ENCODE measurements around the gene SGSM2.

Gene SGSM2

DNA sequence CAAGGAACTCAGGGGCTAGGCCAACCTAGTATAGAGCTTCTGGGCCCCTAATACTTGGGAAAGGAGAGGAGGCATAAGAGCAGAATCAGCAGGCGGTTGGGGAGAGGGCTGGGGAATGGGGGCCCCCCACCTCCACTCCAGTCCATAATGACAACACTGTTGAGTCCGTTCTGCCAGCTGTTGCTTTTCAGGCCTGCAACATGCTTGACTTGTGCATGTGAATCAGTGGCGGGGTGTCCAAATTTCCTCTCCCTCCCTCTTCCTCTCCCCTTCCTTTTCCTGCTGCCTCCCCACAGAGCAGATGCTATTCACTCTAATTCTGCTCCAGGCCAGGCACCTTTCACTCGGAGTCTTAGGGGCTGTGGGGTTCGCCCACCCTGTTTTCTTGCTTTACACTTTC lies 31.7 kb downstream of the SGSM2 start:
- no peaks in the 10 kb centered on the region; the same call in 1 of the 2 replicates for H3K4me1 ChIP-seq (ENCODE audit: control insufficient read depth, insufficient read depth, low read length)
- H3K4me3 ChIP-seq (ENCODE audit: low read length), result no peak overlapping the region
- DNase-seq (ENCODE audit: low read depth, low spot score), result no peak
- no peak overlapping the region for H3K27ac ChIP-seq (ENCODE audit: low read length)
- WGBS (ENCODE audit: insufficient coverage, insufficient read length), result no CpG with 5 or more reads among the region's 5 CpGs
- H3K27me3 ChIP-seq (ENCODE audit: control insufficient read depth, insufficient read depth, low read length), result no peaks in the 10 kb centered on the region
- 0 out of 2 replicates have a peak, but pooled peaks cover 5% of the 10 kb centered on the region for H3K36me3 ChIP-seq (ENCODE audit: control insufficient read depth, insufficient read depth, low read length)
- no peaks in the 10 kb centered on the region for H3K9me3 ChIP-seq (ENCODE audit: control insufficient read depth, insufficient read depth, low read length)

DNA sequence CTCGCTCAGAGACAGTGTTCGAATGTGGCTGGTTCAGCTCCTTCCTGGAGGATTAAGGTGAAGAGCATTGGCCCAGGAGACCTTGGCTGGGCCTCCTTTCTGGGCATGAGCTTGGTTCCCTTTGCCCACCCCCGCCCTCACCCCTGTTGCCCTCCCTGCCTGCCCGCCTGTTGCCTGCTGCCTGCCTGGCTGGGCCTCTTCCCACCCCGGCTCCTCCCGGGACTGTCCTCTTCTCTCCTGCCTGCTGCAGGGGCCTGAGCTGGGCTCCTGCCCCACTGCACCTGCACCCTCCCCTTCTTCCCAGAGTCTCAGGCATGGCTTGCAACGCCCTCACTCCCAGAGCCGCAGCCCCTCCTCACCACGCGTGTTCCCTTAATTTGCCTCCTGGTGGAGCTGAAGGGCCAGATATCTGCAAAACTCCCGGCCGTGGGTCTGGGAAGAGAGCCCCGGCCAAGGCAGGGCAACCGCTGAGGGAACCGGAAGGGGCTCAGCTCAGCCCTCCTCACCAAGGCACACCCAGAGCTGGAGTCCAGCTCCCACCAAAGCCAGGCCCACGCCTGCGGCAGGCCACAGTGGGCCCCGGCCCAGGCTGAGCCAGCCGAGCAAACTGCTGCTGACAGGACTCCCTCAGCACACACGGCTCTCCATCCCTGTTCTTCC lies 32.4 kb downstream of the SGSM2 start:
- no peaks in the 10 kb centered on the region for H3K27me3 ChIP-seq (ENCODE audit: control insufficient read depth, insufficient read depth, low read length)
- DNase-seq (ENCODE audit: low read depth, low spot score), result no peak
- H3K4me3 ChIP-seq (ENCODE audit: low read length), result no peak overlapping the region
- no peak overlapping the region for H3K27ac ChIP-seq (ENCODE audit: low read length)
- H3K36me3 ChIP-seq (ENCODE audit: control insufficient read depth, insufficient read depth, low read length), result 0 out of 2 replicates have a peak, but pooled peaks cover 3% of the 10 kb centered on the region
- no peaks in the 10 kb centered on the region; the same call in 1 of the 2 replicates for H3K4me1 ChIP-seq (ENCODE audit: control insufficient read depth, insufficient read depth, low read length)
- WGBS (ENCODE audit: insufficient coverage, insufficient read length), result no CpG with 5 or more reads among the region's 20 CpGs
- no peaks in the 10 kb centered on the region for H3K9me3 ChIP-seq (ENCODE audit: control insufficient read depth, insufficient read depth, low read length)

DNA sequence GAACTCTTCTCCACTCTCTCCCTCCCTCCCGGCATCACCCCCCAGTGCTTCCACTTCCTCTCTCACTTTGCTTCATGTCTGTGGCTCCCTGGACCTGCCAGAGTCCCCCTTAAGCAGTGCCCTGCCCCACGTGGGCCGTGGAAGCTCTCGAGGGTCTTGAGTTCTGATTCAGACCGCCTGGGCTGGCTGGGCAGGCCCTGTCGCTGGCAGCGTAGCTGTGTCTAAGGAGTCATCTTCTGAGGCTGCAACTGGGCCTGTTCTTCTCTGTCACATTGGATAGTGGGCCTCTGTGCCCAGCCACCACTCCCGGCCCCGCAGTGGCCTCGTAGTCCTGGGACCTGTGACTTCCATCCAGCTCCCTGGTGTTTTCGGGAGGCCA lies 32.9 kb downstream of the SGSM2 start:
- no peak for DNase-seq (ENCODE audit: low read depth, low spot score)
- H3K27me3 ChIP-seq (ENCODE audit: control insufficient read depth, insufficient read depth, low read length), result no peaks in the 10 kb centered on the region
- no peaks in the 10 kb centered on the region for H3K9me3 ChIP-seq (ENCODE audit: control insufficient read depth, insufficient read depth, low read length)
- no CpG with 5 or more reads among the region's 11 CpGs for WGBS (ENCODE audit: insufficient coverage, insufficient read length)
- H3K4me3 ChIP-seq (ENCODE audit: low read length), result no peak overlapping the region
- no peaks in the 10 kb centered on the region; the same call in 1 of the 2 replicates for H3K4me1 ChIP-seq (ENCODE audit: control insufficient read depth, insufficient read depth, low read length)
- H3K27ac ChIP-seq (ENCODE audit: low read length), result no peak overlapping the region
- H3K36me3 ChIP-seq (ENCODE audit: control insufficient read depth, insufficient read depth, low read length), result peaks cover 3% of the 10 kb centered on the region; the same call in 1 of the 2 replicates

DNA sequence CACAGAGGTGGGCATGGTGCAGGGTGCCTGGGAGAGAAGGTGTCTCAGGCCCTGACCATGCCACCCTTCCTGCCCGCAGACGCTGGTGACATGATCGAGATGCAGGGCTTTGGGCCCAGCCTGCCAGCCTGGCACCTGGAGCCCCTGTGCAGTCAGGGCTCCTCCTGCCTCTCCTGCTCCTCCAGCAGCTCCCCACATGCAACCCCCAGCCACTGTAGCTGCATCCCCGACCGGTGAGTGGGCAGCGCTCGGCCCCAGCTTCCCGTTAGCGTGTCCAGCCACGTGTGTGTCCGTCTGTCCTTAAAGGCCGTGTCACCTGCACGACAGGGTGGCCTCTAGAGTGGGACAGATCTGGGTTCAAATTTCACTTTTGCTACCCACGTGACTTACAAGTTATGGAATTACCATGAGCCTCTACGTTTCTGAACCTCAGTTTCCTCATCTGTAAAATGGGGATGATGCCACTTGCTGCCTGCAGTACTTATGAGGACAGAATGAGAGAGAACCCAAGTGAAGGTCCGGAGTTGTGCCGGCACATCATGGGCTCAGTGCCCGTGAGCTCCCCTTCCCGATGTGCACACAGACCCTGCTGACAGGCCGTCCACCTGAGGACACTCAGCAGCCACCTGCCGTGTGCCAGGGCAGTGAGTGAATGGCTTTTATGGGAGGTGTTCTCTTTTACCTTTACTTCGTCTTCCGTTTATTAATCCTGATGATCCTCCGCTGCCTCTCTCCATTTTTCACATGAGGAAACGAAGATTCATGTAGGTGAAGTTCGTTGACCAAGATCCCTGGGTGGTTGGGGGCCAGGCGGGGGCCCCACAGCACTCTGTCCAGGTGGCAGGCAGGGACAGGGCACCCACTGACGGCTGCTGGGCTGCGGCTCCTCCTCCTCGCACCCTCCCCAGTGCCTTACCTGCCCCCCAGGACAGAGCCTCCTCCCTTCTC lies 34.2 kb downstream of the SGSM2 start:
- Histone ChIP-seq H3K36me3 (ENCODE audit: control insufficient read depth, insufficient read depth, low read length) (peaks cover 5% of the 10 kb centered on the region; the same call in 1 of the 2 replicates), H3K27me3 (ENCODE audit: control insufficient read depth, insufficient read depth, low read length) (no peaks in the 10 kb centered on the region)
- WGBS (ENCODE audit: insufficient coverage, insufficient read length), result no CpG with 5 or more reads among the region's 30 CpGs

DNA sequence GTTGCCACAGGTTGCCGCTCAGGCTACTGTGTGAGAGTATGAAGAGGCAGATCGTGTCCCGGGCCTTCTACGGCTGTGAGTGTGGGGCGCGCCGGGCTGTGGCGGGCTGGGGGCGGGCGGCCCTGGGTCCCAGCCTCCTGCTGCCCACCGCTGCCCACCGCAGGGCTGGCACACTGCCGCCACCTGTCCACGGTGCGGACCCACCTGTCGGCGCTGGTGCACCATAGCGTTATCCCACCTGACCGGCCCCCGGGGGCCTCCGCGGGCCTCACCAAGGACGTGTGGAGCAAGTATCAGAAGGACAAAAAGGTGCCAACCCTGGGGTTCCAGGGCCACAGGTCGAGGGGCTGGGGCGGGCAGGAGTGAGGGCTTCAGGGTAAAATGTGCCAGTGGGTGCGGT lies 34.9 kb downstream of the SGSM2 start:
- Histone ChIP-seq H3K27ac (ENCODE audit: low read length) (no peak overlapping the region), H3K9me3 (ENCODE audit: control insufficient read depth, insufficient read depth, low read length) (no peaks in the 10 kb centered on the region), H3K36me3 (ENCODE audit: control insufficient read depth, insufficient read depth, low read length) (peaks cover 10% of the 10 kb centered on the region; the same call in 1 of the 2 replicates), H3K27me3 (ENCODE audit: control insufficient read depth, insufficient read depth, low read length) (no peaks in the 10 kb centered on the region), H3K4me3 (ENCODE audit: low read length) (no peak overlapping the region), H3K4me1 (ENCODE audit: control insufficient read depth, insufficient read depth, low read length) (no peaks in the 10 kb centered on the region; the same call in 1 of the 2 replicates)
- no peak for DNase-seq (ENCODE audit: low read depth, low spot score)
- no CpG with 5 or more reads among the region's 26 CpGs for WGBS (ENCODE audit: insufficient coverage, insufficient read length)

More for the DNA sequence above, 34.2 kb downstream of the SGSM2 start:
- H3K9me3 ChIP-seq (ENCODE audit: control insufficient read depth, insufficient read depth, low read length), result no peaks in the 10 kb centered on the region
- H3K4me3 ChIP-seq (ENCODE audit: low read length), result no peak overlapping the region
- no peak for DNase-seq (ENCODE audit: low read depth, low spot score)
- H3K27ac ChIP-seq (ENCODE audit: low read length), result no peak overlapping the region
- no peaks in the 10 kb centered on the region; the same call in 1 of the 2 replicates for H3K4me1 ChIP-seq (ENCODE audit: control insufficient read depth, insufficient read depth, low read length)

DNA sequence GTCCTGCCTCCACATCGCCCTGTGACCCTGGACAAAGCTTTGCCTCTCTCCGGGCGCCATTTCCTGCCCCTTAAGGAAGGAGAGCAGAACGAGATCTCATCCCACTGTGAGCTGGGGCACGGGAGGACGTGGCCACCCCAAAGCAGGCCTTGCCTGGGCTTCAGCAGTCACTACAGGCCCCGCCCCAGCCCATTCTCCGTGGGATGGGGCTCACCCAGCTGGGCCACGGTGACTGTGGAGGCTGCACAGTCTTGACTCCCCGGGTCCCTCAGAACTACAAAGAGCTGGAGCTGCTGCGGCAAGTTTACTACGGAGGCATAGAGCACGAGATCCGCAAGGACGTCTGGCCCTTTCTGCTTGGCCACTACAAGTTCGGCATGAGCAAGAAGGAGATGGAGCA lies 35.4 kb downstream of the SGSM2 start:
- Histone ChIP-seq H3K27ac (ENCODE audit: low read length) (no peak overlapping the region), H3K4me3 (ENCODE audit: low read length) (no peak overlapping the region), H3K9me3 (ENCODE audit: control insufficient read depth, insufficient read depth, low read length) (no peaks in the 10 kb centered on the region), H3K4me1 (ENCODE audit: control insufficient read depth, insufficient read depth, low read length) (no peaks in the 10 kb centered on the region; the same call in 1 of the 2 replicates), H3K27me3 (ENCODE audit: control insufficient read depth, insufficient read depth, low read length) (no peaks in the 10 kb centered on the region), H3K36me3 (ENCODE audit: control insufficient read depth, insufficient read depth, low read length) (peaks cover 10% of the 10 kb centered on the region; the same call in 1 of the 2 replicates)
- no CpG with 5 or more reads among the region's 16 CpGs for WGBS (ENCODE audit: insufficient coverage, insufficient read length)
- no peak for DNase-seq (ENCODE audit: low read depth, low spot score)

DNA sequence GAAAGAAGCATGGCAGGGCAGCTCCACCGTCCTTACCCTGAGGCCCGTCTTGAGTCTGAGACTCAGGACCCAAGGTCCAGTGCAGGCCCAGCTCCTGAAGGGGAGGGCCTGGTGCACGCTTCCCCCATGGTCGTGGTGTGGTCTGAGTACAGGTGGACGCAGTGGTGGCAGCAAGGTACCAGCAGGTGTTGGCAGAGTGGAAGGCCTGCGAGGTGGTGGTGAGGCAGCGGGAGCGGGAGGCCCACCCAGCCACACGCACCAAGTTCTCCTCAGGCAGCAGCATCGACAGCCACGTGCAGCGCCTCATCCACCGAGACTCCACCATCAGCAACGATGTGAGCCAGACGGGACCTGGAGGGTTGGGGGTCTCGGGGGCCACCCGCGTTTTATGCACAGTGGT lies 35.9 kb downstream of the SGSM2 start:
- DNase-seq (ENCODE audit: low read depth, low spot score), result no peak
- no peaks in the 10 kb centered on the region; the same call in 1 of the 2 replicates for H3K4me1 ChIP-seq (ENCODE audit: control insufficient read depth, insufficient read depth, low read length)
- no peaks in the 10 kb centered on the region for H3K27me3 ChIP-seq (ENCODE audit: control insufficient read depth, insufficient read depth, low read length)
- H3K4me3 ChIP-seq (ENCODE audit: low read length), result no peak overlapping the region
- WGBS (ENCODE audit: insufficient coverage, insufficient read length), result no CpG with 5 or more reads among the region's 18 CpGs
- no peaks in the 10 kb centered on the region for H3K9me3 ChIP-seq (ENCODE audit: control insufficient read depth, insufficient read depth, low read length)
- H3K27ac ChIP-seq (ENCODE audit: low read length), result no peak overlapping the region
- H3K36me3 ChIP-seq (ENCODE audit: control insufficient read depth, insufficient read depth, low read length), result peaks cover 10% of the 10 kb centered on the region; the same call in 1 of the 2 replicates

DNA sequence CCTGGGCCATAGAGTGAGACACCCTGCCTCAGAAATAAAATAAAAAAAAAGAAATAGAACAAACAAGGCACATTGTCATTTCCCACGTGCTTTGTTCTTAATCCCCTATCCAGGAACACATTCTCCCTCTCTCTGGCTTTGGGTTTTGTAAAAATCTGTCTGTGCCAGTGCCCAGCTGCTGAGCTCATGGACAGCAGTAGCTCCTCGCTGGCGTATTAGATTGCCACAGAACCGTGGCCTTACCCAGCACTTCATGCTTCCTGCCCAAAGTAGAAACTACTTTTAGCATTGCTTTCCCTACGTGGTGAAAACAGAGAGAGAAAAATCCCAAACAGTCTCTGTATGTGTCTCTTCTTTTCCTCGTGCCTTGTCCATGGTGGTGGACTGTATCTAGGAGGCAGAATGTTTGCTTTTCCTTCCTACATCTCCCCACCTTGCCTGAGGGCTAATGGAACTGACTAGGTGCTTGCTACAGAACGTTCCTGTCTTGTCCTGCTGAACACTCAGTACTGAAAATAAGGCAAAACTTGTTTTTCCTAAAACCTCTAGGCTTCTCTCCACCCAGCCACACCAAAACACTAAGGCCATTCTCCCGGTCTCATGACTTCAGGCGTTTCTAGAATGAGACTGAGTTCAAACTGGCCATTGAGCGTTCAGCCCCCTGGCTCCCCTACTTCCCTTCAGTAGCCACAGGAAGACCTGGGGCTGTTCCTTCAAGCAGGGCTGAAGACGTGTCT lies 37.4 kb downstream of the SGSM2 start:
- no CpG with 5 or more reads among the region's 11 CpGs for WGBS (ENCODE audit: insufficient coverage, insufficient read length)
- Histone ChIP-seq H3K4me1 (ENCODE audit: control insufficient read depth, insufficient read depth, low read length) (no peaks in the 10 kb centered on the region; the same call in 1 of the 2 replicates), H3K4me3 (ENCODE audit: low read length) (no peak overlapping the region), H3K9me3 (ENCODE audit: control insufficient read depth, insufficient read depth, low read length) (no peaks in the 10 kb centered on the region), H3K27ac (ENCODE audit: low read length) (no peak overlapping the region), H3K36me3 (ENCODE audit: control insufficient read depth, insufficient read depth, low read length) (peaks cover 10% of the 10 kb centered on the region; the same call in 1 of the 2 replicates), H3K27me3 (ENCODE audit: control insufficient read depth, insufficient read depth, low read length) (no peaks in the 10 kb centered on the region)
- no peak for DNase-seq (ENCODE audit: low read depth, low spot score)

DNA sequence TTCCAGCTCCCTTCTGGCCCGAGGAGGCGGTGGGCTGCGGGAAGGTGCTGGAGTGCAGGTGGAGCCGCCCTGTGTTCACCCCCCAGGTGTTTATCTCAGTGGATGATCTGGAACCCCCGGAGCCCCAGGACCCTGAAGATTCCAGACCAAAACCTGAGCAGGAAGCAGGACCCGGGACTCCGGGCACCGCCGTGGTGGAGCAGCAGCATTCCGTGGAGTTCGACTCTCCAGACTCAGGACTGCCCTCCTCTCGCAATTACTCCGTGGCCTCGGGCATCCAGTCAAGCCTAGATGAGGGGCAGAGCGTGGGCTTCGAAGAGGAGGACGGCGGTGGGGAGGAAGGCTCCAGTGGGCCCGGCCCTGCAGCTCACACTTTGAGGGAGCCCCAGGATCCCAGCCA lies 38.1 kb downstream of the SGSM2 start:
- DNase-seq (ENCODE audit: low read depth, low spot score), result no peak
- Histone ChIP-seq H3K4me3 (ENCODE audit: low read length) (no peak overlapping the region), H3K36me3 (ENCODE audit: control insufficient read depth, insufficient read depth, low read length) (peaks cover 10% of the 10 kb centered on the region; the same call in 1 of the 2 replicates), H3K9me3 (ENCODE audit: control insufficient read depth, insufficient read depth, low read length) (no peaks in the 10 kb centered on the region), H3K4me1 (ENCODE audit: control insufficient read depth, insufficient read depth, low read length) (no peaks in the 10 kb centered on the region), H3K27ac (ENCODE audit: low read length) (no peak overlapping the region), H3K27me3 (ENCODE audit: control insufficient read depth, insufficient read depth, low read length) (no peaks in the 10 kb centered on the region)
- no CpG with 5 or more reads among the region's 19 CpGs for WGBS (ENCODE audit: insufficient coverage, insufficient read length)

DNA sequence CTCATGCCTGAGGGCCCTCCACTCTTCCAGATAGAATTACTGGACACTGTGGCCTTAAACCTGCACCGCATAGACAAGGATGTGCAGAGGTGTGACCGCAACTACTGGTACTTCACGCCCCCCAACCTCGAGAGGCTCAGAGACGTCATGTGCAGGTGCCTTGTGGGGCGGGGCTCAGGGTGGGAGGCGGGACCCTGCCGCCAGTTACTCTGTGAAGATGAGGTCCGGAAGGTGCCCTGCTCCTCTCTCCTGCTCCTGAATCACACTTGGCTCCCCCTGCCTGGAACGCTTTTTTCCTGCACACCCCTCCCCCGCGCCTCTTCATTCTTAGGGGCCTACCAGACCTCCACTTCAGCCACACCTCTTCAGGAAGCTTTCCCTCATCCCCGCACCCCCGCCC lies 38.8 kb downstream of the SGSM2 start:
- H3K4me1 ChIP-seq (ENCODE audit: control insufficient read depth, insufficient read depth, low read length), result no peaks in the 10 kb centered on the region
- DNase-seq (ENCODE audit: low read depth, low spot score), result no peak
- H3K27ac ChIP-seq (ENCODE audit: low read length), result no peak overlapping the region
- H3K4me3 ChIP-seq (ENCODE audit: low read length), result no peak overlapping the region
- no peaks in the 10 kb centered on the region for H3K9me3 ChIP-seq (ENCODE audit: control insufficient read depth, insufficient read depth, low read length)
- no CpG with 5 or more reads among the region's 14 CpGs for WGBS (ENCODE audit: insufficient coverage, insufficient read length)
- H3K36me3 ChIP-seq (ENCODE audit: control insufficient read depth, insufficient read depth, low read length), result peaks cover 10% of the 10 kb centered on the region; the same call in 1 of the 2 replicates
- H3K27me3 ChIP-seq (ENCODE audit: control insufficient read depth, insufficient read depth, low read length), result no peaks in the 10 kb centered on the region

Measured in iPS DF 6.9 (cell line).